MV-4-11 (cell line): Measurements from ENCODE around the gene VAV2.
"Not testable (repeated sequence)": the region's sequence is repeated elsewhere in the genome, so short reads cannot be mapped to it uniquely, and the experiment has no call there.

ENCODE experiments used
- DNase-seq: peaks from one replicate; lab custom pipeline; 2025; lab: John Stamatoyannopoulos, UW

VAV2 gene

DNA sequence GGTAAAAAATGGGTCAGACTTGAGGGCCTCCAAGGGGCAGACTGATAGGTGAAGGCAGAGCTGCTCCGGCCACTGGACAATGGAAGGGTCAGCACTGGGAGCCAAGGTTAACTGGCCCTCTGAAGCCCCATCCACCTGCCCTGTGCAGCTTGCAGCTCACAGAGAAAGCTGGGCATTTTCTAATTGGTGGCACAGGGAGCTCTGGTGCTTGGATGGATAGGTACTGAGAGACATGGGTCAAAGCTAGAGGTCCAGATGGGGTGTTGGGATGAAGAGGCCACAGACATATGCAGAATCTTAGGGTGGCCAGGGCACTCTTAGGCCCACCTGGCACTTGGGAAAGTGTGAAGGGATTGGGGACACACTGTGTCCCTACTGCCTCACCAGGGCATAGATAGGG lies 224.5 kb downstream of the VAV2 start:
- DNase-seq = no peak

DNA sequence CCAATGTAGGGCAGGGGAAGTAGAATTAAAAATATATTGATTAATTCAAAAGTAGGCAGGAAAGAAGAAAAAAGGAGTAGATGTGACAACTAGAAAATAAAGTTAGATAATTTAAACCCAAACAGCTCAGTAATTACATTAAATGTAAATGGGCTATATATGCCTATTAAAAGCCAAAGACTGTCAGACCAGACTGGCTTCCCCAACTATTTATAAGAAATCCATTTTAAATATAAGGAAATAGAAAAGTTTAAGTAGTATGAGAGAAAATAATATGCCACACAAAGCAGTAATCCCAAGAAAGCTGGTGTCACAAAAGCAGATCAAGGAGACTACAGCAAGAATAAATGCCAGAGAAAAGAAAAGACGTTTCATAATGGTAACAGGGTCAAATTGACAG lies 225.1 kb downstream of the VAV2 start:
- no peak for DNase-seq

DNA sequence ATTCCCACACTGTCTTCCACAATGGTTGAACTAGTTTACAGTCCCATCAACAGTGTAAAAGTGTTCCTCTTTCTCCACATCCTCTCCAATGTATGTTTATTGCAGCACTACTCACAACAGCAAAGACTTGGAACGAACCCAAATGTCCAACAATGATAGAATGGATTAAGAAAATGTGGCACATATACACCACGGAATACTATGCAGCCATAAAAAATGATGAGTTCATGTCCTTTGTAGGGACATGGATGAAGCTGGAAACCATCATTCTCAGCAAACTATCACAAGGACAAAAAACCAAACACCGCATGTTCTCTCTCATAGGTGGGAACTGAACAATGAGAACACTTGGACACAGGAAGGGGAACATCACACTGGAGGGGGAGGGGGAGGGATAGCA lies 225.9 kb downstream of the VAV2 start:
- DNase-seq = not testable (repeated sequence)

DNA sequence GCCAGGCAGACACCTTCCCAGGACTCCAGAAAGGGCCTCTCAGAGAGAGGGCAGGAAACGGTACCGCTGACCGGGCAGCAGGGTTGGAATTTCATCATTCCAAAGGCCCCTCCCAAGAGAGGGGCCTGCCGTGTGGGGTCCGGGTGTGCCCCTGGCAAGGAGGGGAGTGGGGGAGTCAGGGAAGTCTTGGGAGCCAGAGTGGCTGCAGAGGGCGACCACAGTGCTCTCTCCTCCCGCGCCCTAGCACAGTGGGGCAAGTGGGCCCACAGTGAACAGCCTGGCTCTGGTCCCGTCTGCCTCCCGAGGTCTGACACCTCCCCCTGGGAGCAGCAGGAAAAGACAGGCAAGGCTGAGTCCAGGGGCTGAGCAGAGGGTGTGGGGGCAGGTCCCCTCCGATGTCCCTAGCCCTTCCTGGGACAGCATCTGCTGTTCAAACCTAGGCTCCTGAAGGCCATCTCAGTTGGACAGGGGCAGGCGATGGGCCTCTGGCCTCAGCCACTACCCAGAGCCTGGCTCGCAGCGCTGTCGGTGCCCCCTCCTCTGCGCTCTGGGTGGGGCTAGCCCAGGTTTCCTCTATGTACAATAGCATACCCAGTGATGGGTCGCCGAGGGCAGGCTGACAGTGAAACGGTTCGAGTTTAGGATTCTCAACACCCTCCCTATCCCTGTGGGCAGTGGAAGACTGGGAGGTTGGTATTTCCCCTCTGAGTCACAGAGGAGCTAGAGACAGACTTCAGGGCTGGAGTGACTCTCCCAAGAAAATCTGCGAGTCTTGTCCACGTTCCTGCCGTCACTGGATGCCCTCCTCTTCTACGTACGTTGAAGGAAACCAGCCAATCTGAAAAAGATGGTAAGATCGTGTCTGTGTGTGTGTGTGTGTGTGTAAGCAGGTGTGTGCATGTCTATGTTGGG lies 228.6 kb downstream of the VAV2 start:
- DNase-seq = no peak

DNA sequence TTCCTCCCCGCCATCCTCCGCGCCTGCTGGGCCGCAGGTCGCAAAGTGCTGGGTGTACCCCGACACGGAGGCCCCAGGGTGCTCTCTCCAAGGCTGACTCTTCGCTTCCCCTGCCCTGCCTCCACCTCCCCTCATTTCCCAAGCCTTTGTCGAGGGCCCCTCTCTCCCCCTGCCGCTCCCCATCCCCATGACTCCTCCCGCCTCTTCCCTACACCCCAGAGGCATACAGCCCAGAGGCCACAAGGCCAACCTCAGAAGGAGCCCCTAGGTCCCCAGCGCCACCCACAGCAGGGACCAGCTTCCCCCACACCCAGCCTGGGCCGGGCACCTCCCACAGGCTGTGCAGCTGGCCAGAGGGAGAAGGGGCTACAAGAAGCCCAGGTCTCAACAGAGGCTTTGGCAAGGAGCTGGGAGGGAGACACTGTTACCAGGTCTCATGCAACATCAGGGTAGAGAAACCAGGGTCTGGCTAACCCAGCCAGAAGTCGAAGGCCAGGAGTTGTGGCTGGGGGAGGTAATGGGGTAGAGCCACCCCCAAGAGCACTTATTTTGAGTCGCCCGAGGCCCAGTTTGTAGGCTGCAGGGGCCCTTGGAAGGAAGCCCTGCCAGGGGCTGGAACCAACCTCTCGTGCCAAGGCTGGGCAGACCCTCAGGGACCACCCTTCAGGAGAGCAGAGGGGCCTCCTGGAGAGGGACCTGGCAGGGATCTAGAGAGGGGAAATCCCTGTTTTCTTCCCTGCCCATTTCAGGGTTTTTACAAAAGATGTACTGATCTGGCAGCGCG lies 229.4 kb downstream of the VAV2 start:
- no peak for DNase-seq

GRCh38 chr9:133761641-133762248 lies 230.4 kb downstream of the VAV2 start:
- DNase-seq = no peak

DNA sequence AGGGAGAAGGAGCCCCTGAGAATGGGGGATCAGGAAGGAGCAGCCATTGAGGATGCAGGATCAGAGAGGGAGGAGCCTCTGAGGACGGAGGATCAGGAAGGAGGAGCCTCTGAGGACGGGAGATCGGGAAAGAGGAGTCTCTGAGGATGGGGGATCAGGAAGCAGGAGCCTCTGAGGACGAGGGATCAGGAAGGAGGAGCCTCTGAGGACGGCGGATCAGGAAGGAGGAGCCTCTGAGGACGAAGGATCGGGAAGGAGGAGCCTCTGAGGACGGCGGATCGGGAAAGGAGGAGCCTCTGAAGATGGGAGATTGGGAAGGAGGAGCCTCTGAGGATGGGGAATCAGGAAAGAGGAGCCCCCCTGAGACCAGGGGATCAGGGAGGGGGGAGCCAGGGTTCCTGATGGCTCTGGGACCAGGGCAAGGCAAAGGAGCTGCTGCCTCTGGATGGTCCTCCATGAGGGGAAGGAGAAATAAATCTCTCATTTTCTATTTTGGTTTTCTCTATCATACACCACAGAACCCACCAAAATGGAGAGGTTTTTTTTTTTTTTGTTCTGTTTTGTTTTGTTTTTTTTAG lies 231.3 kb downstream of the VAV2 start:
- DNase-seq = no peak

DNA sequence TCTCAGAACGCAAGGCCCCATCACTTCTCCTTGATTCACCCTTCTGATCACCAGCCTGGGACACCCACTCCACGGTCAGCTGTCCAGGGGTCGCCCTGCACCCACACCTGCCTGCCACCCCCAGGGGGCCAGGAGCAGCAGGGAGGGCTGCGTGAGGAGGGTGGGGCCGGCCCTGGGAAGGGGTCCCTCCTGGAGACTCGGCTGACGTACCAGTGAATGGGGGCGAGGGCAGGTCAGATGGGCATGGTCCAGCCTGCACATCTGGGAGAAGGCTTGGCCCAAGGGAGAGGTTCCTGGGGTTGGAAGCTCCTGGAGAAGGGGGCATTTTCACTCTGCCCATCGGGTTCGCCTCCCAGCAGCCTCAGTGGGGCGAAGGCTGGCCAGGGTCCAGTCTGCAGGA lies 232.2 kb downstream of the VAV2 start:
- no peak for DNase-seq

DNA sequence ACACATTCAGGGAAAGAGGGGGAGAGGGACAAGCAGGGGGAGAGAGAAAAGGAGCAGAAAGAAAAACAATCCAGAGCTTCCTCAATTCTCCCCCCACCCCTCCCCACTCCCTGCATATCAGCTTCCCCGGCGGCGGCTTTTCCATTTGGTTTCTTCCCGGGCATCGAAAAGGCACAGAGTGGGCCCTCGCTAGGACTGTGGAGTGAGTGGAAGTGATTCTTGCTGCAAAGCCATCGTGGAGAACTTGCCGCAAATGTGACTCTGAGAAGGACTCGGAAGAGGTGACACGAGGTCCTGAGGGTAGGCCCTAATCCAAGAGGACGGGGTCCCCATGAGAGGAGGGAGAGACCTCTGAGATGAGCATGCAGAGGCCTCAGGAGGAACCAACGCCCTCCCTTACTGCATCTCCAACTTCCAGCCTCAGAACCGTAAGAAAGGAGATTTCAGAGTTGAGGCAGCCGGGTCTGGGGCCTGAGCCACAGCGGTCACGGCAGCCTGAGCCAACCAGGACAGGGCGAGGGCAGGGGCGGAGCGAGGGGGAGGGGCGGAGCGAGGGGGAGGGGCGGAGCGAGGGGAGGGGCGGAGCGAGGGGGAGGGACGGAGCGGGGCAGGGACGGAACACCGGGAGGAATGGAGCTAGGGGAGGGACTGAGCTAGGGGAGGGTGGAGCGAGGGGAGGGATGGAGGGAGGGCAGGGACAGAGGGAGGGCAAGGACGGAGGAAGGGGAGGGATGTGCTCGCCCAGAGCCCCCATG lies 232.8 kb downstream of the VAV2 start:
- no peak for DNase-seq

- DNase-seq = no peak
Measured at GRCh38 chr9:133758228-133758627, 233.9 kb downstream of the VAV2 start.

DNA sequence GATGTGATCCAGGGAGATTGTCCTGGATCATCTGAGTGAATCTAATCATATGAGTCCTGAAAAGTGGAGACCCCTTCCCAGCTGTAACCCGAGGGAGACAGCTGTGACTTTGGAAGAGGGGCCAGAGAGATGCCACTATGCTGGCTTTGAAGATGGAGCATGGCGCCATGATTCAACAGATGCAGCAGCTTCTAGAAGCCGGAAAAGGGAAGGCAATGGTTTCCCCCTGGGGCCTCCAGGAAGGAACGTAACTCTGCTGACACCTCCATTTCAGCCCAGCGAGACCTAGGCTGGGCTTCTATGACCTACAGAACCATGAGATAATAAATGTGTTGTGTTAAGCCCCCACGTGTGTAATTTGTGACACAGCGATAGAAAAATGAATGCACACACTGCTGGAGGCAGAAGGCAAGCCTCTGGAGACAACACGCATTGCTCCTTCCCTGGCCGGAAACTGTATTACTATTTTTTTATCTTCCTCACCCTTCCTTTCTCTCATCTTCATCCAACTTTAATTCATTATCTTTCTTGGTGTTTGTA lies 237.4 kb downstream of the VAV2 start:
- no peak for DNase-seq

DNA sequence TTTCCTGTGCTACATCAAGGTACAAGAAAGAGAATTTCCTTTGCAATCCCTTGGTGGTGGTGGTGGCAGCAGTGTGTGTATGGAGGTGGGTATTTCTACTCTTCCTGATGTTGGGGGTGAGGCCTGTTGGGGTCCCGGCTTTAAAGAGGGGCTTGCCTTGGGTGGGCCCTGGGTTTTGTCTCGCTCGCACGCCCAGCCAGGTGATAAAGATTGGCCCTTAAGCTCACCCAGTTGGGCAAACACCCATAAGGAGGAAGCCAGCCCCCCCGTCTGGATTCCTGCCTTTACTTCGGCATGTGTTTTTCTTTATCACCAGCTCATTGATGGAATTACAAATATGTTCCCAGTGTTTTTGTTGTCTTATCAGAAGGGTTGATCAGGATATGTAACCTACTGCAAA lies 237.9 kb downstream of the VAV2 start:
- no peak for DNase-seq

GRCh38 chr9:133752739-133753446 lies 239.2 kb downstream of the VAV2 start:
- no peak for DNase-seq

GRCh38 chr9:133750982-133751649 lies 241.0 kb downstream of the VAV2 start:
- DNase-seq = no peak

GRCh38 chr9:133747309-133747708 lies 244.8 kb downstream of the VAV2 start:
- no peak for DNase-seq

GRCh38 chr9:133744528-133744927 lies 247.6 kb downstream of the VAV2 start:
- not testable (repeated sequence) for DNase-seq

- peak; percentile 59 for DNase-seq
Measured at GRCh38 chr9:133742849-133743444, 249.2 kb downstream of the VAV2 start.

- no peak for DNase-seq
Measured at GRCh38 chr9:133742251-133742650, 249.9 kb downstream of the VAV2 start.

GRCh38 chr9:133741716-133742115 lies 250.4 kb downstream of the VAV2 start:
- DNase-seq = no peak

DNA sequence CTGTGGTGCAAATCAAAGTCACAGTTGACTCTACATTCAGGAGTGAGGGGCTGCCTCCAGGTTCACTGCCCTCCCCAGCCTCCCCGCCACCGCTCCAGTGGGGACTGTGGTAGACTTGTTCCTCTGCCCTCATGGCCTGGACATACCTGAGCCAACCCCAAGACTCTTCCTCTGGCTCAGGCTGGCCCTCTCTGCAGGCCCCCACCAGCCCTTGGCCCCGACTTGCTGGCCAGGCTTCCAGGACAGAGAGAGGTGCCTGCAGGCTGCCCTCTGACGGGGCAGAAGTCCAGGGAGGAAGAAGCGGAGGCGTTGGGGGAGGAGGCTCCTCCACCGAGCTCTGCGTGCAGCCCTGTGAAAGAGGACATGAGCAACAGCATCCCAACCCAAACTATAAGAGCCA lies 251.2 kb downstream of the VAV2 start:
- no peak for DNase-seq
